ENCODE results near the gene CSTF3.
"Not testable (repeated sequence)": the region's sequence is repeated elsewhere in the genome, so short reads cannot be mapped to it uniquely, and the experiment has no call there.

Gene CSTF3
- total RNA-seq: 11.3 to 26.0 (median 18.8) reads per million in 4 donors

- peak; percentile 88 to 96 (median 92) for DNase-seq
Observed at GRCh38 chr11:33161120-33162005, at the start of gene CSTF3. Gene CSTF3 (minus strand): TSS chr11:33161480. CDS start chr11:33161325, 155 bp downstream.

DNA sequence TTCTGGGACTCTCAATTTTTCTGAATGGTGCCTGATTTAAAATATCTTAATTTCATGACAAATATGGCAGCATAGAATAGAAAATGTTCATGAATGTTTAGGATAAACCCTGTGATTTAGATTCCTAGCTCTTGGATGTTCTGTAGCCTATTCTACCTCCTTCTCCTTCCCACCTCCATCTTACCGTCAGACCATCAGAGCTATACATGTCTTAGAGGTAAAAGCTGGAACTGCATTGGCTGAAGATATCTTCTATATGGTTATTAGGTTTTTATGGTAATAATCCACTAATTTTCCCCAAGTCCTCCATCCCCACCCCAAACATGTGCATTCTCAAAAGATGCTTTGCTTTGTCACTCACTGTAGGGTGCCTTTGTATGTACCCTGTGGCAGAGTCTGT is 46.9 kb upstream of the CSTF3 start:
- DNase-seq: no peak

GRCh38 chr11:33207408-33207985 is 46.2 kb upstream of the CSTF3 start:
- no peak for DNase-seq

DNA sequence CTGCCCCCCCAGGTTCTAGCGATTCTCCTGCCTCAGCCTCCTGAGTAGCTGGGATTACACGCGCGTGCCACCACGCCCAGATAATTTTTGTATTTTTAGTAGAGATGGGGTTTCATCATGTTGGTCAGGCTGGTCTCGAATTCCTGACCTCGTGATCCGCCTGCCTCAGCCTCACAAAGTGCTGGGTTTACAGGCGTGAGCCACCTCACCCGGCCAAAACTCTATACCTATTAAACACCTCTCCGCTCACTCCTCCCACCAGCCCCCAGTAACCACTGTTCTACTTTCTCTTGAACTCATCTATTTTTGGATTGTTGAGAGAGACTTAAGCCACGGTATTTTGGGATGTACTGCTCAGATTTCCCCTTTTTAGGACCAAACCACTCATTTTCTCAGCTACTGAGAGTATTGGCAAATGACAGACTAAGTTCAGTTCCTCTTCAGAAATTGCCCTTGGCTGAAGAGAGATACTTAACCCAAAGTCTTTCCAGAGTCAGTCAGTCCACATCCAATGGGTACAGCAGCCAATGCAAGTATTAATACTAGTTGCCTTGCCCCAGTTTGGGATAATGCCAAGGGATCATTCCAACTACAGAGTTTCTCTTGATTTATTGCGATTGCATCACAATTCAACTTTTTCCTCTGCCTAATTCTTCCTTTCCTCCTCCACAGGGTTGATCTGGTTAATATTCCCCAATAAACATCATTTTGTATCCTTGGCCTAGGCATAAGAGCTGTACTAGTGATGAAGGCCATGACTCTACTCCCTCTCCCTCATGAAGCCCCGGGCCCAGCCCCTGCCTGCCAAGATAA is 36.8 kb upstream of the CSTF3 start:
- no peak for DNase-seq

DNA sequence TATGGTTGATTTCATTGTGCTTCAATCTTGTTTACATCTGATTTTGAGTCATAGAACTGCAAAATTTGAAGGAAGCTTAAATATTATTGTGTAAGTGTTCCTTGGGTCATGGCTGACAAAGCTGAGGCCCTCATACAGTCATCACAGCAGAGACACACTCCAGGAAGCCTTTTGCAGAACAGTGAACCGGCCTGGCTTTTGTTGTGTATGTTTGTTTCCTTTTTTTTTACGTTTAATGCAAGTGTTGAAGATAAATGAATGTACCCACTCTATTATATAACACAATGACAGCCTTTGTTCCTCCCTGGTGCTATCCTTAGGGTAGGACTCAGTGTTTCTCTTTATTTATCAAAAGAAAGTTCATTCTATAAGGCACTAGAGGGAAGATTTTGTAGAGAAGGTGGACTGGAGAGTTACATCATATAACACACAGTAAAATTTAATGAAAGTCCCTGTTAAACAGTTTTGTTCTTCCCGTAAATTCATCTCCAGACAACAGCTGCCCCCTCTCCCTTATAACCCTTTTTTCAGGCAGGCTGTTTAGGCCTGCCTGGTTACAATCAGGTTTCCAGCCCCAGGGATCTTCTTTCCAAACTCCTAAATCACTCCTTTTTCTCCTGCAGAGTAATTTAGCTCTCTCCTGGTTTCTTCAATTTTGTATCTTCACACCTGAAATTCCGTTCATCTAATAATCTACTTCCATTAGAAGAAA is 34.3 kb upstream of the CSTF3 start:
- DNase-seq: no peak

DNA sequence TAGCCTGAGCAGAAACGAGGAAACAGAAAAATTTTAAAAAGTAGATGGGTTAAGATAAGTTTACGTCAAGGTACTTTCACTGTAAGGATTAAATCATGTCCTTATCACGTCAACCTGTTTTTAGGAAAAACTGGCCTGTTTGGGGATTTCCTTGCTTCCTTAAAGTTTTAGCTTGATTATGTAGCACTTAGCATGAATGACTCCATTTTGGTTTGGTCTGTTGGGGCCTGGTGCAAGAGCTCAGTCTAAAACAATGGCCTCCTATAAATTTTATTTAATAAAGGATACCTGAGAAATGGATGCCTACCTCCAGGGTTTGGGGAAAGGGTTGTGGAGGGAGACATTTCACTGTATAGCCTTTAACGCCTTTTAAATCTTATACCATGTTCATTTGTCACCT is 33.2 kb upstream of the CSTF3 start:
- DNase-seq: no peak

GRCh38 chr11:33191467-33191866 is 30.2 kb upstream of the CSTF3 start:
- DNase-seq: no peak

- DNase-seq: no peak
Observed at GRCh38 chr11:33187998-33188722, 26.9 kb upstream of the CSTF3 start.

DNA sequence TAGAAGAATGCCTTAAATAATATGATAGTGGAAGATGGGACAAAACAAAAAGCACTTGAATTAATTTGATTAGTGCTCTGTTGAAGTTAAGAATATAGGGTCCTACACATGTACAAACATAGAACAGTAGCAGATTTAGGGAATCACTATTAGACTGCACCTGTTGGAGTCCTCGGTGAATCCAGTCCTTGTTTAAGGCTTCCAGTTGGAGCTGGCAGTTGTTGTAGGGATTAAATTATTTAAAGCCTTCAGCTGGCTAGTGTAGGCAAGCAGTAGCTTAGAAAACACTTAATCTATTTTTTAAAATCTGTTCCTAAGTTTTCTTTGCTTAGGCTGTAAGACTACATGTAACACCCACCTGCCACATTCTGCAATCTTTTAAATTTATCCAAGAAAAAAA is 24.5 kb upstream of the CSTF3 start:
- DNase-seq: no peak

- no peak for DNase-seq
Observed at GRCh38 chr11:33182246-33182878, 21.1 kb upstream of the CSTF3 start.

GRCh38 chr11:33179348-33179803 is 18.1 kb upstream of the CSTF3 start:
- peak in 1 of 5 donors; percentile 31 for DNase-seq

- no peak for DNase-seq
Observed at GRCh38 chr11:33178443-33179180, 17.3 kb upstream of the CSTF3 start.

DNA sequence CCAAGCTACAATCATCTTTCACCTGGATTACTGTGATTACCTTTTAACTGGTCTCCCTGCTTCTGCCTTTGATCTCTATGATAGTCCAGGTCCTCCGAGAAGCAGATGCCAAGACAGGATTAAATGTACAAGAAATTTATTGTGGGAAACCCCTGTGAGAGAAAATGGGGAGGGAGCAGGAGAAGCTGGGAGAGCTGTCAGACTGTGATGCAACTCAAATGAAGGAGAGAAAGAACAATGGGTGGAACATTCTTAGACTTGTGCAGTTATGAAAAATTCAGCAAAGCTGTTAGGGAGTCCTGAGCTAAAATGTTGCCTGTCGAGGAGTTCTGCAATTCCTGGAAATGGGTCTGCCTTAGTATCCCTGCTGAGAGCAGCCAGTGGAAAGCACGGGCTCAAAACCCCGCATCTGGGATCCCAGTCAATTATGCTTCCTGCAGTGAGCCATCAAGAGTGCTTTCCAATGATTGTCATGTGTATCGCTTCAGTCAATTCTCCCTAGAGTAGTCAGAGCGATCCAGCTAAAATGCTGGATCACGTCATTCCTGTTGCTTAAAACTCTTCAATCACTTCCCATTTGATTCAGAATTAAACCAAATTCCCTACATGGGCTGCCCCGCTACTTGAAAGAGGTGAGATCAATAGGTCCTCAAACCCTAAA is 16.5 kb upstream of the CSTF3 start:
- no peak for DNase-seq

DNA sequence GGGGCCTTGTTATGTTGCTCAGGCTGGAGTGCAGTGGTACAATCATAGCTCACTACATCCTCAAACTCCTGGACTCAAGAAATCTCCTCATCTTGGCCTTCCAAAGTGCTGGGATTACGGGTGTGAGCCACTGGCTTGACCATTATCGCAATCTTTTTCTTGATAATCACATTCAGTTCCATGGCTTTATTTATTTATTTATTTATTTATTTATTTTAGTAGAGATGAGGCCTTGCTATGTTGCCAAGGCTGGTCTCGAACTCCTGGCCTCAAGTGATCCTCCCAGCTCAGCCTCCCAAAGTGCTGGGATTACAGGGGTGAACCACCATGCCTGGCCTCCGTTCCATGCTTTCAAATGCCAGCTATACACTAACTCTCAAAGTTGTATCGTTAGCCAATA is 15.5 kb upstream of the CSTF3 start:
- not testable (repeated sequence) for DNase-seq

GRCh38 chr11:33172996-33173395 is 11.7 kb upstream of the CSTF3 start:
- no peak for DNase-seq

DNA sequence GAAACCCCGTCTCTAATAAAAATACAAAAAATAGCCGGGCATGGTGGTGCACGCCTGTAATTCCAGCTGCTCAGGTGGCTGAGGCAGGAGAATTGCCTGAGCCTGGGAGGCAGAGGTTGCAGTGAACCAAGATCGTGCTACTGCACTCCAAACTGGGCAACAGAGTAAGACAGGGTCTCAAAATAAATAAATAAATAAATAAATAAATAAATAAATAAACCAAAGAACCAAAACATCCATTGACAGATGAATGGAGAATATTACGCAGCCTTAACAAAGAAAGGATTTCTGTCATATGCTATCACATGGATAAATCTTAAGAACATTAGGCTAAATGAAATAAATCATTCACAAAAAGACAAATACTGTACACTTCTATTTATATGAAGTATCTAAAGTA is 11.1 kb upstream of the CSTF3 start:
- no peak for DNase-seq

- no peak for DNase-seq
Observed at GRCh38 chr11:33171251-33171650, 10.0 kb upstream of the CSTF3 start.

DNA sequence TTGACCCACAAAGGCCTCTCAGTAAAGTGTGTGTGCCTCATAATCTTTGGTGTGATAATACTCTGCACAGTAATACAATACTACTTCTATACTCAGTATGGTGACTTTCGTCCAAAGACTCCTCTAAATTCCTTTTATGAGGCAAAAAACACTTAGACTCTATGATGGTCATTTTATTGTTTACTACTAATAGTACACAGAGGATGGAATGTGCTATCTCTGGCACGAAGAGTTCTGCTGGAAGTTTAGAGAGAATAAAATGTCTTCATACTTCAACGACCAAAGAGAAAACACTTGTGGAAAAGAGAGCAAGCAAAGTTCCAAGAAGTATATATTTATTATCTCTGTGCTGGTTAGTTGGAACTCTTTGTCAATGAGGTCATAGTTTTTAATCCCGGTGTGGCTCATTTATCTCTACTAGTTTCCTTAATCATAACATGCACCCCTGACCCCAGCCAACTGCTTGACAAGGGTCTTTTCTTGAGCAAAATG is 7.5 kb upstream of the CSTF3 start:
- DNase-seq: no peak

GRCh38 chr11:33162831-33163230 is 1.6 kb upstream of the CSTF3 start:
- DNase-seq: no peak

- no peak for DNase-seq
Observed at GRCh38 chr11:33160587-33160986, 693 bp downstream of the CSTF3 start.

All from T-helper 1 cell (primary cell).